ENCODE measurements around the gene ARF6.

The ARF6 gene

GRCh38 chr14:49945448-49946319 lies 52.8 kb downstream of the ARF6 start:
- H3K4me3 Mint-ChIP-seq = peak overlapping the region; percentile 42
- peak; percentile 24 for DNase-seq
- no peaks in the 10 kb centered on the region for H3K27me3 Mint-ChIP-seq
- peaks cover 81% of the 10 kb centered on the region for H3K4me1 Mint-ChIP-seq
- H3K36me3 Mint-ChIP-seq = peaks cover 24% of the 10 kb centered on the region
- peaks cover 15% of the 10 kb centered on the region for H3K9me3 Mint-ChIP-seq
- CTCF ChIA-PET = interaction anchor here (0.7 to 1.8 kb wide), 6 partner anchors 26 to 83 kb away, joined by 3 to 7 read pairs (median 4); no protein-coding TSS in a partner anchor
- peak overlapping the region; percentile 89 for H3K27ac Mint-ChIP-seq
